Astrocyte (in vitro differentiated cells and primary cell): ENCODE results near the gene C7orf57. TPM values are rescaled to one million over a fixed set of nuclear protein-coding genes. Genes with fewer than 3 reads are reported as not detected.
A peak's percentile ranks its signal among the peaks of the same experiment; 100 is the strongest.

ENCODE experiments used
- DNase-seq: peaks from one replicate; pipeline ENCODE4 v3.0.0-alpha.2; 2010; ENCODE audit warnings: low read depth
- FAIRE-seq: peaks from 2 replicates; lab custom pipeline; 2011; peaks lifted over from hg19 to GRCh38; lab: Jason Lieb, UNC
- H2AFZ ChIP-seq: 2 replicates; pipeline ENCODE4 v1.6.0; 2012; ENCODE audit warnings: low read depth, low read length, inconsistent platforms
- H3K27ac ChIP-seq: 2 replicates; pipeline ENCODE4 v1.5.1; 2011; ENCODE audit warnings: low read depth, low read length, inconsistent platforms
- H3K27me3 ChIP-seq: 2 replicates; pipeline ENCODE4 v1.6.0; 2011; ENCODE audit warnings: low read length, inconsistent platforms; ENCODE audit not compliant: insufficient read depth
- H3K36me3 ChIP-seq: 2 replicates; pipeline ENCODE4 v1.5.1; 2011; ENCODE audit warnings: low read length, inconsistent platforms; ENCODE audit not compliant: insufficient read depth
- H3K4me1 ChIP-seq: 2 replicates; pipeline ENCODE4 v1.5.1; 2011; ENCODE audit warnings: low read length, inconsistent platforms; ENCODE audit not compliant: insufficient read depth
- H3K4me2 ChIP-seq: 2 replicates; pipeline ENCODE4 v1.6.0; 2012; ENCODE audit warnings: low read length, inconsistent platforms
- H3K4me3 ChIP-seq: 2 replicates; pipeline ENCODE4 v1.5.1; 2011; ENCODE audit warnings: low read depth, mild to moderate bottlenecking, low read length, inconsistent platforms; ENCODE audit not compliant: insufficient read depth
- H3K79me2 ChIP-seq: 2 replicates; pipeline ENCODE4 v1.6.0; 2012; ENCODE audit warnings: mild to moderate bottlenecking, low read length, inconsistent platforms; ENCODE audit not compliant: insufficient read depth
- H3K9ac ChIP-seq: 2 replicates; pipeline ENCODE4 v1.6.0; 2012; ENCODE audit warnings: mild to moderate bottlenecking, low read length, inconsistent platforms
- H3K9me3 ChIP-seq: 2 replicates; pipeline ENCODE4 v1.5.1; 2012; ENCODE audit warnings: low read depth, mild to moderate bottlenecking, low read length, inconsistent platforms; ENCODE audit not compliant: insufficient read depth
- H4K20me1 ChIP-seq: 2 replicates; pipeline ENCODE4 v1.6.0; 2012; ENCODE audit warnings: low read length, inconsistent platforms; ENCODE audit not compliant: insufficient read depth
- H3K27ac Mint-ChIP-seq: one replicate; pipeline ENCODE4 v1.8.0; 2021; ENCODE audit warnings: mild to moderate bottlenecking, mixed read lengths; ENCODE audit not compliant: unreplicated experiment
- H3K27me3 Mint-ChIP-seq: one replicate; pipeline ENCODE4 v1.8.0; 2021; ENCODE audit warnings: low read depth, mixed read lengths; ENCODE audit not compliant: unreplicated experiment
- H3K36me3 Mint-ChIP-seq: one replicate; pipeline ENCODE4 v1.8.0; 2021; ENCODE audit warnings: low read depth, mixed read lengths; ENCODE audit not compliant: unreplicated experiment
- H3K4me1 Mint-ChIP-seq: one replicate; pipeline ENCODE4 v1.8.0; 2021; ENCODE audit warnings: low read depth, mixed read lengths; ENCODE audit not compliant: unreplicated experiment
- H3K4me3 Mint-ChIP-seq: one replicate; pipeline ENCODE4 v1.8.0; 2021; ENCODE audit warnings: mild to moderate bottlenecking, moderate library complexity, mixed read lengths; ENCODE audit not compliant: unreplicated experiment
- H3K9me3 Mint-ChIP-seq: one replicate; pipeline ENCODE4 v1.8.0; 2021; ENCODE audit warnings: mild to moderate bottlenecking, mixed read lengths; ENCODE audit not compliant: unreplicated experiment
- EZH2 ChIP-seq: IDR thresholded peaks from 2 replicates; pipeline ENCODE4 v1.6.1; 2012; ENCODE audit warnings: mild to moderate bottlenecking, low read length, inconsistent platforms; ENCODE audit not compliant: insufficient read depth
- total RNA-seq: library from RNA; stranded (reverse); gene quantifications from 2 replicates; pipeline ENCODE4 v1.2.1, GENCODE V29; 2021
- TF ChIP-seq, protein P1 (sequence below): IDR thresholded peaks from 2 replicates; pipeline ENCODE4 v1.5.1; 2011; ENCODE audit warnings: low read depth, mild to moderate bottlenecking, inconsistent platforms, low read length, moderate library complexity; ENCODE audit not compliant: insufficient read depth

The C7orf57 gene
- total RNA-seq, 1 donor from 2014 or later: not detected

GRCh38 chr7:48033922-48034321 lies 1.4 kb upstream of the C7orf57 start:
- Mint-ChIP-seq H3K9me3 (no peaks in the 10 kb centered on the region), H3K27me3 (peaks cover 52% of the 10 kb centered on the region), H3K4me3 (no peak overlapping the region), H3K36me3 (no peaks in the 10 kb centered on the region), H3K4me1 (no peaks in the 10 kb centered on the region), H3K27ac (no peak overlapping the region)
- no peak for TF ChIP-seq EZH2
- TF ChIP-seq, protein P1, sequence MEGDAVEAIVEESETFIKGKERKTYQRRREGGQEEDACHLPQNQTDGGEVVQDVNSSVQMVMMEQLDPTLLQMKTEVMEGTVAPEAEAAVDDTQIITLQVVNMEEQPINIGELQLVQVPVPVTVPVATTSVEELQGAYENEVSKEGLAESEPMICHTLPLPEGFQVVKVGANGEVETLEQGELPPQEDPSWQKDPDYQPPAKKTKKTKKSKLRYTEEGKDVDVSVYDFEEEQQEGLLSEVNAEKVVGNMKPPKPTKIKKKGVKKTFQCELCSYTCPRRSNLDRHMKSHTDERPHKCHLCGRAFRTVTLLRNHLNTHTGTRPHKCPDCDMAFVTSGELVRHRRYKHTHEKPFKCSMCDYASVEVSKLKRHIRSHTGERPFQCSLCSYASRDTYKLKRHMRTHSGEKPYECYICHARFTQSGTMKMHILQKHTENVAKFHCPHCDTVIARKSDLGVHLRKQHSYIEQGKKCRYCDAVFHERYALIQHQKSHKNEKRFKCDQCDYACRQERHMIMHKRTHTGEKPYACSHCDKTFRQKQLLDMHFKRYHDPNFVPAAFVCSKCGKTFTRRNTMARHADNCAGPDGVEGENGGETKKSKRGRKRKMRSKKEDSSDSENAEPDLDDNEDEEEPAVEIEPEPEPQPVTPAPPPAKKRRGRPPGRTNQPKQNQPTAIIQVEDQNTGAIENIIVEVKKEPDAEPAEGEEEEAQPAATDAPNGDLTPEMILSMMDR: no peak
- DNase-seq (no peak), FAIRE-seq (no peak)
- no peaks in the 10 kb centered on the region for H3K36me3 ChIP-seq
- H4K20me1 ChIP-seq: no peaks in the 10 kb centered on the region
- H3K79me2 ChIP-seq: no peaks in the 10 kb centered on the region
- H3K9ac ChIP-seq: no peak overlapping the region
- peaks cover 9% of the 10 kb centered on the region for H3K4me1 ChIP-seq
- H3K4me3 ChIP-seq: no peak overlapping the region
- no peaks in the 10 kb centered on the region for H3K9me3 ChIP-seq
- H3K4me2 ChIP-seq: no peak overlapping the region
- H3K27me3 ChIP-seq: peaks cover 17% of the 10 kb centered on the region
- H3K27ac ChIP-seq: no peak overlapping the region
- no peak overlapping the region for H2AFZ ChIP-seq

- Histone ChIP-seq H3K4me1 (peaks cover 11% of the 10 kb centered on the region), H4K20me1 (no peaks in the 10 kb centered on the region), H3K9ac (peak overlapping the region; percentile 65), H2AFZ (peak overlapping the region; percentile 89), H3K27ac (no peak overlapping the region), H3K4me3 (peak overlapping the region; percentile 65), H3K9me3 (no peaks in the 10 kb centered on the region), H3K4me2 (peak overlapping the region; percentile 93), H3K27me3 (peaks cover 17% of the 10 kb centered on the region), H3K36me3 (no peaks in the 10 kb centered on the region), H3K79me2 (no peaks in the 10 kb centered on the region)
- H3K4me1 Mint-ChIP-seq: peaks cover 5% of the 10 kb centered on the region
- TF ChIP-seq EZH2: no peak
- TF ChIP-seq, protein P1: no peak
- H3K27me3 Mint-ChIP-seq: peaks cover 50% of the 10 kb centered on the region
- no peaks in the 10 kb centered on the region for H3K36me3 Mint-ChIP-seq
- DNase-seq (peak; percentile 27), FAIRE-seq (no peak)
- H3K4me3 Mint-ChIP-seq: peak overlapping the region; percentile 82
- H3K9me3 Mint-ChIP-seq: no peaks in the 10 kb centered on the region
- H3K27ac Mint-ChIP-seq: no peak overlapping the region
These were observed 680 bp downstream of the C7orf57 start for GRCh38 chr7:48035967-48036478.

DNA sequence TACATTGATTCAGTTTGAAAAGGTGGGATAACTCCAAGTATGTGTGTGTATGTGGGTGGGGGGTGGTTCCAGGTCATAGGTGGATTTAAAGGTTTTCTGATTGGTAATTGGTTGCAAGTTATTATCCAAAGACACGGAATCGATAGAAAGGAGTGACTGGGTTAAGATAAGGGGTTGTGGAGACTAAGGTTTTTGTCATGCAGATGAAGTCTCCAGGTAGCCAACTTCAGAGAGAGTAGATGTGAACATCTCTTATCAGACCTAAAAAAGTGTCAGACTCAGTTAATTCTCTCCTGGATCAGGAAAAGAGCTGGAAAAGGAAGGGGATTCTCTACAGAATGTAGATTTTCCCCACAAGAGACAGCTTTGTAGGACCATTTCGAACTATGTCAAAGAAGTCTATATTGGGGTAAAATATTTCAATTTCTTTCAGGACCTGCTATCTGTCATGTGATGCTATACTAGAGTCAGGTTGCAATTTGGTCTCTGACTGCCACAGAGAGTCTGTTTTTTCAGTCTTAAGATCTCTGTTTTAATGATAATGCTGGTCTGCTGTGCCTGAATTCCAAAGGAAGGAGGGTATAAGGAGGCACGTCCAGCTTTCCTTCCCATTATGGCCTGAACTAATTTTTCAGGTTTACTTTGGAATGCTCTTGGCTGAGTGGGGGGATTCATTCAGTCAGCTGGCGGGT lies 3.6 kb downstream of the C7orf57 start:
- TF ChIP-seq EZH2: no peak
- TF ChIP-seq, protein P1: no peak
- Histone ChIP-seq H3K36me3 (no peaks in the 10 kb centered on the region), H3K27ac (no peak overlapping the region), H3K4me2 (no peak overlapping the region), H4K20me1 (no peaks in the 10 kb centered on the region), H3K9me3 (no peaks in the 10 kb centered on the region), H3K27me3 (peaks cover 17% of the 10 kb centered on the region), H3K4me1 (peaks cover 24% of the 10 kb centered on the region), H3K4me3 (no peak overlapping the region), H3K79me2 (no peaks in the 10 kb centered on the region), H3K9ac (no peak overlapping the region), H2AFZ (no peak overlapping the region)
- H3K4me3 Mint-ChIP-seq: no peak overlapping the region
- no peaks in the 10 kb centered on the region for H3K36me3 Mint-ChIP-seq
- H3K4me1 Mint-ChIP-seq: peaks cover 19% of the 10 kb centered on the region
- FAIRE-seq (no peak), DNase-seq (no peak)
- peaks cover 37% of the 10 kb centered on the region for H3K27me3 Mint-ChIP-seq
- H3K9me3 Mint-ChIP-seq: no peaks in the 10 kb centered on the region
- no peak overlapping the region for H3K27ac Mint-ChIP-seq
